HCT116 (cell line): Measurements from ENCODE around the gene TEPSIN.

ENCODE experiments used
- CTCF ChIP-seq, 3 experiments: fragments of 200-600 bp in 1 of 3; sonication (generic) in 1 of 3; IDR thresholded peaks in 2 of 3; conservative IDR thresholded peaks in 1 of 3; 2 replicates each; pipeline ENCODE4 v1.5.1; 2012 to 2017; ENCODE audit warnings: low read depth in 2 of 3, low read length in 2 of 3, antibody characterized with exemption in 1 of 3, borderline replicate concordance in 1 of 3, control low read depth in 1 of 3, mild to moderate bottlenecking in 1 of 3, mixed read lengths in 1 of 3, mixed run types in 1 of 3, moderate library complexity in 1 of 3; ENCODE audit not compliant: insufficient read depth in 1 of 3
- EZH2 ChIP-seq: fragments of 200-600 bp; sonication (generic); IDR thresholded peaks from 2 replicates; pipeline ENCODE4 v1.6.1; 2017; ENCODE audit warnings: antibody characterized with exemption, mixed run types
- POLR2A ChIP-seq: IDR thresholded peaks from 2 replicates; pipeline ENCODE4 v1.7.0; 2011; ENCODE audit warnings: borderline replicate concordance; ENCODE audit not compliant: insufficient read depth, insufficient read length; ENCODE audit errors: extremely low read depth
- POLR2AphosphoS5 ChIP-seq: IDR thresholded peaks from 2 replicates; pipeline ENCODE4 v1.6.1; 2011; ENCODE audit warnings: mild to moderate bottlenecking, low read depth, low read length, moderate library complexity
- RAD21 ChIP-seq: IDR thresholded peaks from 2 replicates; pipeline ENCODE4 v1.6.1; 2012; ENCODE audit warnings: low read depth, mild to moderate bottlenecking
- YY1 ChIP-seq: IDR thresholded peaks from 2 replicates; pipeline ENCODE4 v1.6.1; 2011; ENCODE audit warnings: low read length, low read depth, moderate library complexity, mild to moderate bottlenecking; ENCODE audit not compliant: insufficient replicate concordance; ENCODE audit errors: extremely low read depth
- ZFX ChIP-seq: fragments of 450-650 bp; IDR thresholded peaks from 2 replicates; pipeline ENCODE4 v1.6.1; 2017

GRCh38 chr17:81264640-81265039 lies 25.8 kb upstream of the TEPSIN start:
- TF ChIP-seq POLR2AphosphoS5 (no peak), CTCF (IDR thresholded peaks at IDR 0.05 in 2 of 3, conservative IDR thresholded peaks at IDR 0.05 in 1 of 3; ENCODE audit: borderline replicate concordance in 1 of 3, insufficient read depth in 1 of 3, low read depth in 2 of 3, low read length in 2 of 3) (no peak), POLR2A (no peak), EZH2 (no peak), ZFX (no peak), YY1 (no peak), RAD21 (no peak)
